SK-N-SH (cell line): ENCODE data around the gene QSER1.

Source experiments
- CTCF ChIP-seq: fragments of 200-600 bp; sonication (generic); IDR thresholded peaks from 2 replicates; pipeline ENCODE4 v1.6.1; 2017; ENCODE audit warnings: antibody characterized with exemption, mild to moderate bottlenecking, moderate library complexity
- EZH2phosphoT487 ChIP-seq: fragments of 200-600 bp; sonication (generic); IDR thresholded peaks from 2 replicates; pipeline ENCODE4 v1.6.1; 2017; ENCODE audit warnings: low read depth, mixed run types, mild to moderate bottlenecking, antibody characterized with exemption, moderate library complexity, borderline replicate concordance
- GABPA ChIP-seq: IDR thresholded peaks from 2 replicates; pipeline ENCODE4 v1.4.0; 2012; ENCODE audit warnings: low read depth, mild to moderate bottlenecking
- REST ChIP-seq: IDR thresholded peaks from 2 replicates; pipeline ENCODE4 v1.6.1; 2012; ENCODE audit warnings: mild to moderate bottlenecking, low read depth, low read length, moderate library complexity
- SIN3A ChIP-seq: IDR thresholded peaks from 2 replicates; pipeline ENCODE4 v1.6.1; 2012; ENCODE audit warnings: low read depth, mild to moderate bottlenecking, low read length, moderate library complexity, borderline replicate concordance
- SMC3 ChIP-seq: IDR thresholded peaks from 2 replicates; pipeline ENCODE4 v1.6.1; 2012; ENCODE audit warnings: low read depth, low read length, improper control_type of control experiment

GRCh38 chr11:32962016-32962415 is 69.4 kb downstream of the QSER1 start:
- TF ChIP-seq SMC3 (no peak), CTCF (no peak), GABPA (no peak), REST (no peak), EZH2phosphoT487 (no peak), SIN3A (no peak)
